Astrocyte of the cerebellum (primary cell): ENCODE results near the gene CD6.

Experiments used
- DNase-seq: peaks from one replicate; pipeline ENCODE4 v3.0.0-alpha.2; 2011; ENCODE audit warnings: low read depth
- H3K4me3 ChIP-seq: 2 replicates; pipeline ENCODE4 v1.5.1; 2011; ENCODE audit warnings: mild to moderate bottlenecking, low read depth, low read length, moderate library complexity
- CTCF ChIP-seq: IDR thresholded peaks from 2 replicates; pipeline ENCODE4 v1.5.1; 2012; ENCODE audit warnings: low read length, low read depth, moderate library complexity, mild to moderate bottlenecking; ENCODE audit errors: missing control alignments
- in situ Hi-C: cut with HindIII; loops from 2 replicates; pipeline ENCODE4 v1.10.0; 2017; ENCODE audit warnings: low sequenced_read_pairs

The CD6 gene

GRCh38 chr11:61024938-61025820 is 53.7 kb downstream of the CD6 start:
- TF ChIP-seq CTCF, result no peak
- no peak overlapping the region for H3K4me3 ChIP-seq
- DNase-seq, result no peak
- in situ Hi-C loops, result no loop called here

- no peak for TF ChIP-seq CTCF
- no peak overlapping the region for H3K4me3 ChIP-seq
- in situ Hi-C loops, result no loop called here
Measured at GRCh38 chr11:61025821-61026120, 54.3 kb downstream of the CD6 start.

GRCh38 chr11:61026121-61027031 is 54.9 kb downstream of the CD6 start:
- no peak for TF ChIP-seq CTCF
- in situ Hi-C loops, result no loop called here
- H3K4me3 ChIP-seq, result no peak overlapping the region
- no peak for DNase-seq

More at GRCh38 chr11:61025821-61026120, 54.3 kb downstream of the CD6 start:
- DNase-seq, result no peak

GRCh38 chr11:61027141-61027840 is 55.8 kb downstream of the CD6 start:
- no peak for DNase-seq
- no peak for TF ChIP-seq CTCF
- H3K4me3 ChIP-seq, result no peak overlapping the region
- in situ Hi-C loops, result no loop called here

GRCh38 chr11:61028135-61028729 is 56.8 kb downstream of the CD6 start:
- no peak for DNase-seq
- no peak for TF ChIP-seq CTCF
- in situ Hi-C loops, result no loop called here
- H3K4me3 ChIP-seq, result no peak overlapping the region

GRCh38 chr11:61032824-61033223 is 61.3 kb downstream of the CD6 start:
- DNase-seq, result no peak
- TF ChIP-seq CTCF, result no peak
- in situ Hi-C loops, result no loop called here
- no peak overlapping the region for H3K4me3 ChIP-seq
